Gastrocnemius medialis (tissue), 4 donors: Measurements from ENCODE around the gene UBE3C.

Source experiments
- CTCF ChIP-seq, 5 experiments: fragments of 450-650 bp in 3 of 5; fragments of 200-600 bp in 2 of 5; sonication (generic) in 2 of 5; IDR thresholded peaks in 4 of 5; conservative IDR thresholded peaks in 1 of 5; 1 replicate in 4 of 5; 2 replicates in 1 of 5; pipeline ENCODE4 v1.5.1; 2016 to 2019; ENCODE audit warnings: antibody characterized with exemption in 5 of 5, mild to moderate bottlenecking in 3 of 5, moderate library complexity in 3 of 5
- POLR2A ChIP-seq, 2 donors: fragments of 450-650 bp; IDR thresholded peaks; one replicate each; pipeline ENCODE4 v1.6.1; 2017; ENCODE audit warnings: antibody characterized with exemption in 2 of 2, mild to moderate bottlenecking in 2 of 2, moderate library complexity in 2 of 2

GRCh38 chr7:157269341-157270059 lies 130.8 kb downstream of the UBE3C start:
- no peak for TF ChIP-seq CTCF (IDR thresholded peaks at IDR 0.05 in 4 of 5, conservative IDR thresholded peaks at IDR 0.05 in 1 of 5)
- no peak for TF ChIP-seq POLR2A (IDR thresholded peaks at IDR 0.05)
